OCI-LY3 (cell line): ENCODE measurements around the gene LSM12.

Experiments
- EZH2phosphoT487 ChIP-seq: fragments of 200-600 bp; shearing (Covaris generic); IDR thresholded peaks from 2 replicates; pipeline ENCODE4 v1.6.1; 2018; ENCODE audit warnings: antibody characterized with exemption, mixed run types, low read depth
- TF ChIP-seq, protein P1 (sequence below): fragments of 200-600, 300-600 bp; sonication (generic); IDR thresholded peaks from 2 replicates; pipeline ENCODE4 v1.5.1; 2014; ENCODE audit warnings: antibody characterized with exemption, low read length, low read depth

DNA sequence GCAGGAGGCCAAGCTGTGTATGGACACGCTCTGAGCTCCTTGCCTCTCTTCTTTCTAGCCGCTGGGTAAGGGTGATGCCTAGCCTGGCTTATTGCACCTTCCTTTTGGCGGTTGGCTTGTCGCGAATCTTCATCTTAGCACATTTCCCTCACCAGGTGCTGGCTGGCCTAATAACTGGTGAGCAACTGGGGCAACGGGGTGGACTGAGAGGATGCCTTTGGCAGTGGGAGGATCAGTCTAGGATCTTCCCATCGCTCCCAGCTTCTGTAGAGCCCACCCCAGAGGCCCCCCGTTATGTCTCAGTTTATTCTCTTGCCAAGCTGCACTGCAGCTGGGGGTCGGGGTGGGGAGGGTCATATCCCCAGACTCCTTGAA is 8.4 kb upstream of the LSM12 start:
- TF ChIP-seq, protein P1, sequence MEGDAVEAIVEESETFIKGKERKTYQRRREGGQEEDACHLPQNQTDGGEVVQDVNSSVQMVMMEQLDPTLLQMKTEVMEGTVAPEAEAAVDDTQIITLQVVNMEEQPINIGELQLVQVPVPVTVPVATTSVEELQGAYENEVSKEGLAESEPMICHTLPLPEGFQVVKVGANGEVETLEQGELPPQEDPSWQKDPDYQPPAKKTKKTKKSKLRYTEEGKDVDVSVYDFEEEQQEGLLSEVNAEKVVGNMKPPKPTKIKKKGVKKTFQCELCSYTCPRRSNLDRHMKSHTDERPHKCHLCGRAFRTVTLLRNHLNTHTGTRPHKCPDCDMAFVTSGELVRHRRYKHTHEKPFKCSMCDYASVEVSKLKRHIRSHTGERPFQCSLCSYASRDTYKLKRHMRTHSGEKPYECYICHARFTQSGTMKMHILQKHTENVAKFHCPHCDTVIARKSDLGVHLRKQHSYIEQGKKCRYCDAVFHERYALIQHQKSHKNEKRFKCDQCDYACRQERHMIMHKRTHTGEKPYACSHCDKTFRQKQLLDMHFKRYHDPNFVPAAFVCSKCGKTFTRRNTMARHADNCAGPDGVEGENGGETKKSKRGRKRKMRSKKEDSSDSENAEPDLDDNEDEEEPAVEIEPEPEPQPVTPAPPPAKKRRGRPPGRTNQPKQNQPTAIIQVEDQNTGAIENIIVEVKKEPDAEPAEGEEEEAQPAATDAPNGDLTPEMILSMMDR, result no peak
- no peak for TF ChIP-seq EZH2phosphoT487
